ENCODE results near the gene EPAS1.

- no peak for TF ChIP-seq CTCF (IDR thresholded peaks at IDR 0.05)
- no peak for TF ChIP-seq POLR2A (IDR thresholded peaks at IDR 0.05)
Measured at GRCh38 chr2:46278952-46279351, 18.3 kb upstream of the EPAS1 start.

Measured in transverse colon (tissue), 3 donors.